ENCODE data around the gene SPRR5.

Gene SPRR5

GRCh38 chr1:152926091-152926490 lies 20.9 kb upstream of the SPRR5 start:
- Mint-ChIP-seq H3K4me1 (ENCODE audit: low read depth) (no peaks in the 10 kb centered on the region), H3K9me3 (no peaks in the 10 kb centered on the region), H3K27me3 (ENCODE audit: low read depth) (no peaks in the 10 kb centered on the region), H3K36me3 (ENCODE audit: low read depth) (no peaks in the 10 kb centered on the region), H3K4me3 (no peak overlapping the region), H3K27ac (no peak overlapping the region)
- DNase-seq (ENCODE audit: low spot score) = no peak

- no peak overlapping the region for H3K4me3 Mint-ChIP-seq
- no peak overlapping the region for H3K27ac Mint-ChIP-seq
- no peaks in the 10 kb centered on the region for H3K36me3 Mint-ChIP-seq (ENCODE audit: low read depth)
- no peaks in the 10 kb centered on the region for H3K4me1 Mint-ChIP-seq (ENCODE audit: low read depth)
- H3K9me3 Mint-ChIP-seq = no peaks in the 10 kb centered on the region
- no peaks in the 10 kb centered on the region for H3K27me3 Mint-ChIP-seq (ENCODE audit: low read depth)
- no peak for DNase-seq (ENCODE audit: low spot score)
Observed at GRCh38 chr1:152928671-152929070, 18.3 kb upstream of the SPRR5 start.

- H3K9me3 Mint-ChIP-seq = no peaks in the 10 kb centered on the region
- no peak overlapping the region for H3K4me3 Mint-ChIP-seq
- no peak overlapping the region for H3K27ac Mint-ChIP-seq
- no peaks in the 10 kb centered on the region for H3K36me3 Mint-ChIP-seq (ENCODE audit: low read depth)
- no peaks in the 10 kb centered on the region for H3K27me3 Mint-ChIP-seq (ENCODE audit: low read depth)
- DNase-seq (ENCODE audit: low spot score) = no peak
- no peaks in the 10 kb centered on the region for H3K4me1 Mint-ChIP-seq (ENCODE audit: low read depth)
Observed at GRCh38 chr1:152932170-152932811, 14.7 kb upstream of the SPRR5 start.

GRCh38 chr1:152933196-152933595 lies 13.8 kb upstream of the SPRR5 start:
- Mint-ChIP-seq H3K27me3 (ENCODE audit: low read depth) (no peaks in the 10 kb centered on the region), H3K36me3 (ENCODE audit: low read depth) (no peaks in the 10 kb centered on the region), H3K4me3 (no peak overlapping the region), H3K9me3 (no peaks in the 10 kb centered on the region), H3K4me1 (ENCODE audit: low read depth) (no peaks in the 10 kb centered on the region), H3K27ac (no peak overlapping the region)
- DNase-seq (ENCODE audit: low spot score) = no peak

GRCh38 chr1:152940614-152941013 lies 6.4 kb upstream of the SPRR5 start:
- Mint-ChIP-seq H3K4me3 (no peak overlapping the region), H3K27me3 (ENCODE audit: low read depth) (no peaks in the 10 kb centered on the region), H3K36me3 (ENCODE audit: low read depth) (no peaks in the 10 kb centered on the region), H3K4me1 (ENCODE audit: low read depth) (no peaks in the 10 kb centered on the region), H3K27ac (no peak overlapping the region), H3K9me3 (no peaks in the 10 kb centered on the region)
- DNase-seq (ENCODE audit: low spot score) = no peak

GRCh38 chr1:152941037-152941711 lies 5.8 kb upstream of the SPRR5 start:
- Mint-ChIP-seq H3K36me3 (ENCODE audit: low read depth) (no peaks in the 10 kb centered on the region), H3K4me1 (ENCODE audit: low read depth) (no peaks in the 10 kb centered on the region), H3K27me3 (ENCODE audit: low read depth) (no peaks in the 10 kb centered on the region)

GRCh38 chr1:152942161-152942560 lies 4.8 kb upstream of the SPRR5 start:
- no peaks in the 10 kb centered on the region for H3K9me3 Mint-ChIP-seq
- no peaks in the 10 kb centered on the region for H3K4me1 Mint-ChIP-seq (ENCODE audit: low read depth)
- H3K4me3 Mint-ChIP-seq = no peak overlapping the region
- H3K36me3 Mint-ChIP-seq (ENCODE audit: low read depth) = no peaks in the 10 kb centered on the region
- no peak overlapping the region for H3K27ac Mint-ChIP-seq
- DNase-seq (ENCODE audit: low spot score) = no peak
- H3K27me3 Mint-ChIP-seq (ENCODE audit: low read depth) = no peaks in the 10 kb centered on the region

More at GRCh38 chr1:152941037-152941711, 5.8 kb upstream of the SPRR5 start:
- H3K27ac Mint-ChIP-seq = no peak overlapping the region
- no peaks in the 10 kb centered on the region for H3K9me3 Mint-ChIP-seq
- no peak for DNase-seq (ENCODE audit: low spot score)
- no peak overlapping the region for H3K4me3 Mint-ChIP-seq

GRCh38 chr1:152946248-152946647 lies 758 bp upstream of the SPRR5 start:
- H3K4me3 Mint-ChIP-seq = no peak overlapping the region
- DNase-seq (ENCODE audit: low spot score) = no peak
- H3K36me3 Mint-ChIP-seq (ENCODE audit: low read depth) = no peaks in the 10 kb centered on the region
- H3K27ac Mint-ChIP-seq = no peak overlapping the region
- no peaks in the 10 kb centered on the region for H3K9me3 Mint-ChIP-seq
- no peaks in the 10 kb centered on the region for H3K4me1 Mint-ChIP-seq (ENCODE audit: low read depth)
- no peaks in the 10 kb centered on the region for H3K27me3 Mint-ChIP-seq (ENCODE audit: low read depth)

GRCh38 chr1:152951711-152952110 lies 4.7 kb downstream of the SPRR5 start:
- H3K36me3 Mint-ChIP-seq (ENCODE audit: low read depth) = no peaks in the 10 kb centered on the region
- no peak for DNase-seq (ENCODE audit: low spot score)
- H3K4me3 Mint-ChIP-seq = no peak overlapping the region
- no peak overlapping the region for H3K27ac Mint-ChIP-seq
- H3K9me3 Mint-ChIP-seq = no peaks in the 10 kb centered on the region
- H3K27me3 Mint-ChIP-seq (ENCODE audit: low read depth) = no peaks in the 10 kb centered on the region
- H3K4me1 Mint-ChIP-seq (ENCODE audit: low read depth) = no peaks in the 10 kb centered on the region

- no peak for DNase-seq (ENCODE audit: low spot score)
- Mint-ChIP-seq H3K4me3 (no peak overlapping the region), H3K4me1 (ENCODE audit: low read depth) (no peaks in the 10 kb centered on the region), H3K27me3 (ENCODE audit: low read depth) (no peaks in the 10 kb centered on the region), H3K36me3 (ENCODE audit: low read depth) (no peaks in the 10 kb centered on the region), H3K9me3 (no peaks in the 10 kb centered on the region), H3K27ac (no peak overlapping the region)
Observed at GRCh38 chr1:152953761-152954160, 6.8 kb downstream of the SPRR5 start.

GRCh38 chr1:152954436-152954835 lies 7.4 kb downstream of the SPRR5 start:
- H3K36me3 Mint-ChIP-seq (ENCODE audit: low read depth) = no peaks in the 10 kb centered on the region
- no peaks in the 10 kb centered on the region for H3K27me3 Mint-ChIP-seq (ENCODE audit: low read depth)
- H3K4me3 Mint-ChIP-seq = no peak overlapping the region
- no peaks in the 10 kb centered on the region for H3K9me3 Mint-ChIP-seq
- H3K27ac Mint-ChIP-seq = no peak overlapping the region
- no peaks in the 10 kb centered on the region for H3K4me1 Mint-ChIP-seq (ENCODE audit: low read depth)
- DNase-seq (ENCODE audit: low spot score) = no peak

GRCh38 chr1:152957561-152957960 lies 10.6 kb downstream of the SPRR5 start:
- Mint-ChIP-seq H3K36me3 (ENCODE audit: low read depth) (no peaks in the 10 kb centered on the region), H3K4me1 (ENCODE audit: low read depth) (no peaks in the 10 kb centered on the region), H3K4me3 (no peak overlapping the region), H3K9me3 (no peaks in the 10 kb centered on the region), H3K27me3 (ENCODE audit: low read depth) (no peaks in the 10 kb centered on the region), H3K27ac (no peak overlapping the region)
- no peak for DNase-seq (ENCODE audit: low spot score)

- Mint-ChIP-seq H3K9me3 (no peaks in the 10 kb centered on the region), H3K27ac (no peak overlapping the region), H3K4me3 (no peak overlapping the region), H3K27me3 (ENCODE audit: low read depth) (no peaks in the 10 kb centered on the region), H3K36me3 (ENCODE audit: low read depth) (no peaks in the 10 kb centered on the region), H3K4me1 (ENCODE audit: low read depth) (no peaks in the 10 kb centered on the region)
- no peak for DNase-seq (ENCODE audit: low spot score)
Observed at GRCh38 chr1:152959273-152959672, 12.3 kb downstream of the SPRR5 start.

- Mint-ChIP-seq H3K4me1 (ENCODE audit: low read depth) (no peaks in the 10 kb centered on the region), H3K27me3 (ENCODE audit: low read depth) (no peaks in the 10 kb centered on the region), H3K9me3 (no peaks in the 10 kb centered on the region), H3K36me3 (ENCODE audit: low read depth) (no peaks in the 10 kb centered on the region), H3K27ac (no peak overlapping the region), H3K4me3 (no peak overlapping the region)
- DNase-seq (ENCODE audit: low spot score) = no peak
Observed at GRCh38 chr1:152959801-152960451, 12.9 kb downstream of the SPRR5 start.

Data from T-helper 2 cell treated with Interferon-gamma antibody and Interleukin-4, amounts not matched to agents 5 μg/mL and 100 μg/mL, for 36 hours (primary cell).